Dermis blood vessel endothelial cell (primary cell): ENCODE data around the gene GHRHR. TPM values are rescaled to one million over a fixed set of nuclear protein-coding genes. Genes with fewer than 3 reads are reported as not detected.
A peak's percentile ranks its signal among the peaks of the same experiment; 100 is the strongest.

Experiments
- DNase-seq: peaks from one replicate; pipeline ENCODE4 v3.0.0; 2010
- total RNA-seq: library from RNA; depleted of rRNA; stranded (reverse); fragments of >200 nt; gene quantifications from 2 replicates; pipeline ENCODE4 v1.2.3, GENCODE V29; 2014

The GHRHR gene
- total RNA-seq, 1 donor from 2014 or later, result not detected

- no peak for DNase-seq
Measured at GRCh38 chr7:30968747-30969603, 5.2 kb downstream of the GHRHR start.

GRCh38 chr7:30969604-30969970 lies 5.8 kb downstream of the GHRHR start:
- DNase-seq, result no peak

GRCh38 chr7:30970074-30970473 lies 6.3 kb downstream of the GHRHR start:
- DNase-seq, result no peak

- no peak for DNase-seq
Measured at GRCh38 chr7:30970594-30971094, 6.9 kb downstream of the GHRHR start.

GRCh38 chr7:30971440-30971839 lies 7.7 kb downstream of the GHRHR start:
- no peak for DNase-seq

- no peak for DNase-seq
Measured at GRCh38 chr7:30971840-30972563, 8.2 kb downstream of the GHRHR start.

- DNase-seq, result no peak
Measured at GRCh38 chr7:30973292-30973691, 9.5 kb downstream of the GHRHR start.

GRCh38 chr7:30973791-30974604 lies 10.2 kb downstream of the GHRHR start:
- no peak for DNase-seq

GRCh38 chr7:30974605-30975255 lies 11.0 kb downstream of the GHRHR start:
- DNase-seq, result peak; percentile 84

- DNase-seq, result no peak
Measured at GRCh38 chr7:30975256-30975899, 11.6 kb downstream of the GHRHR start.

- no peak for DNase-seq
Measured at GRCh38 chr7:30976381-30976780, 12.6 kb downstream of the GHRHR start.

GRCh38 chr7:30977222-30977621 lies 13.5 kb downstream of the GHRHR start:
- no peak for DNase-seq

- peak; percentile 61 for DNase-seq
Measured at GRCh38 chr7:30977896-30978564, 14.3 kb downstream of the GHRHR start.

GRCh38 chr7:30979027-30979426 lies 15.3 kb downstream of the GHRHR start:
- DNase-seq, result no peak

GRCh38 chr7:30980194-30980593 lies 16.4 kb downstream of the GHRHR start:
- no peak for DNase-seq

- DNase-seq, result no peak
Measured at GRCh38 chr7:30980751-30981150, 17.0 kb downstream of the GHRHR start.

- peak; percentile 93 for DNase-seq
Measured at GRCh38 chr7:30983042-30983913, 19.5 kb downstream of the GHRHR start.

- no peak for DNase-seq
Measured at GRCh38 chr7:30983914-30984247, 20.1 kb downstream of the GHRHR start.

GRCh38 chr7:30984359-30985107 lies 20.8 kb downstream of the GHRHR start:
- peak; percentile 56 for DNase-seq

GRCh38 chr7:30985756-30986155 lies 22.0 kb downstream of the GHRHR start:
- DNase-seq, result peak; percentile 47
